Superior temporal gyrus (tissue), 1 donor: ENCODE measurements around the gene NCKAP5.
"Not testable (repeated sequence)": the region's sequence is repeated elsewhere in the genome, so short reads cannot be mapped to it uniquely, and the experiment has no call there.

ENCODE experiments used
- DNase-seq: peaks from one replicate; pipeline ENCODE4 v3.0.0-alpha.2; 2016; ENCODE audit errors: extremely low spot score

Gene NCKAP5

GRCh38 chr2:132811148-132811915 is 756.9 kb downstream of the NCKAP5 start:
- DNase-seq: no peak

GRCh38 chr2:132809962-132810361 is 758.3 kb downstream of the NCKAP5 start:
- DNase-seq: not testable (repeated sequence)

- DNase-seq: peak; percentile 72
Measured at GRCh38 chr2:132804051-132804450, 764.2 kb downstream of the NCKAP5 start.

GRCh38 chr2:132798341-132798740 is 769.9 kb downstream of the NCKAP5 start:
- DNase-seq: no peak

- DNase-seq: no peak
Measured at GRCh38 chr2:132797556-132797955, 770.7 kb downstream of the NCKAP5 start.

- no peak for DNase-seq
Measured at GRCh38 chr2:132797071-132797470, 771.2 kb downstream of the NCKAP5 start.

GRCh38 chr2:132795220-132795619 is 773.0 kb downstream of the NCKAP5 start:
- no peak for DNase-seq

GRCh38 chr2:132793532-132793931 is 774.7 kb downstream of the NCKAP5 start:
- peak; percentile 5 for DNase-seq

GRCh38 chr2:132790207-132790785 is 778.0 kb downstream of the NCKAP5 start:
- DNase-seq: no peak

- no peak for DNase-seq
Measured at GRCh38 chr2:132789066-132789465, 779.2 kb downstream of the NCKAP5 start.

- DNase-seq: peak; percentile 5
Measured at GRCh38 chr2:132788310-132788838, 779.9 kb downstream of the NCKAP5 start.

GRCh38 chr2:132783883-132784282 is 784.4 kb downstream of the NCKAP5 start:
- DNase-seq: no peak

- peak; percentile 24 for DNase-seq
Measured at GRCh38 chr2:132782176-132782783, 786.0 kb downstream of the NCKAP5 start.

GRCh38 chr2:132780651-132781050 is 787.6 kb downstream of the NCKAP5 start:
- DNase-seq: no peak

- no peak for DNase-seq
Measured at GRCh38 chr2:132779206-132779721, 789.0 kb downstream of the NCKAP5 start.

GRCh38 chr2:132776287-132776686 is 792.0 kb downstream of the NCKAP5 start:
- DNase-seq: no peak

- DNase-seq: no peak
Measured at GRCh38 chr2:132774189-132774588, 794.1 kb downstream of the NCKAP5 start.

- no peak for DNase-seq
Measured at GRCh38 chr2:132773331-132773730, 794.9 kb downstream of the NCKAP5 start.

- no peak for DNase-seq
Measured at GRCh38 chr2:132772340-132772739, 795.9 kb downstream of the NCKAP5 start.

GRCh38 chr2:132766573-132766972 is 801.7 kb downstream of the NCKAP5 start:
- no peak for DNase-seq

GRCh38 chr2:132761437-132761836 is 806.8 kb downstream of the NCKAP5 start:
- DNase-seq: no peak

- DNase-seq: no peak
Measured at GRCh38 chr2:132760971-132761370, 807.3 kb downstream of the NCKAP5 start.

GRCh38 chr2:132760405-132760804 is 807.9 kb downstream of the NCKAP5 start:
- no peak for DNase-seq
